Uterus (tissue), 4 donors: Measurements from ENCODE around the gene SMOC2. TPM values are rescaled to one million over a fixed set of nuclear protein-coding genes. Genes with fewer than 3 reads are reported as not detected.

Source experiments
- DNase-seq, 2 donors: peaks; one replicate each; pipeline ENCODE4 v3.0.0-alpha.2; 2019 to 2020
- H3K27ac ChIP-seq, 2 donors: fragments of 200-600 bp; sonication (generic); 1 replicate in 1 of 2; 2 replicates in 1 of 2; pipeline ENCODE4 v1.5.1; 2016 to 2018
- H3K27me3 ChIP-seq, 2 donors: fragments of 200-600 bp; sonication (generic); one replicate each; pipeline ENCODE4 v1.5.1; 2018 to 2019; ENCODE audit warnings: control low read depth in 1 of 2
- H3K36me3 ChIP-seq, 2 donors: fragments of 200-600 bp; sonication (generic); one replicate each; pipeline ENCODE4 v1.5.1; 2019; ENCODE audit warnings: control low read depth in 1 of 2
- H3K4me1 ChIP-seq, 2 donors: fragments of 200-600 bp; sonication (generic); one replicate each; pipeline ENCODE4 v1.5.1; 2018 to 2019; ENCODE audit warnings: control low read depth in 1 of 2
- H3K4me3 ChIP-seq, 2 donors: fragments of 200-600 bp; sonication (generic); 1 replicate in 1 of 2; 2 replicates in 1 of 2; pipeline ENCODE4 v1.5.1; 2018 to 2019; ENCODE audit warnings: mild to moderate bottlenecking in 1 of 2
- H3K9me3 ChIP-seq, 2 donors: fragments of 200-600 bp; sonication (generic); one replicate each; pipeline ENCODE4 v1.5.1; 2019; ENCODE audit warnings: control low read depth in 1 of 2
- POLR2A ChIP-seq, 2 donors: fragments of 450-650 bp; IDR thresholded peaks; one replicate each; pipeline ENCODE4 v1.6.1; 2016; ENCODE audit warnings: antibody characterized with exemption in 2 of 2, mild to moderate bottlenecking in 1 of 2, moderate library complexity in 1 of 2
- intact Hi-C: fragments of 100-400 bp; cut with DNase I; formaldehyde crosslinking; loops from one replicate; pipeline ENCODE4 v1.15.1; 2023; ENCODE audit warnings: low total_unique reads
- total RNA-seq, 4 donors: library from RNA; depleted of rRNA in 3 of 4; stranded (reverse); fragments of >200 nt in 3 of 4; gene quantifications; one replicate each; pipeline versions ENCODE4 v1.1.0 to v1.2.4, GENCODE V29; 2014 to 2023
- TF ChIP-seq, protein P1 (sequence below), 4 experiments: fragments of 200-600 bp in 2 of 4; fragments of 450-650 bp in 2 of 4; sonication (generic) in 2 of 4; IDR thresholded peaks; one replicate each; pipeline ENCODE4 v1.5.1; 2016 to 2019; ENCODE audit warnings: antibody characterized with exemption in 4 of 4, mild to moderate bottlenecking in 2 of 4, moderate library complexity in 1 of 4
- donor health status: DM: yes; HTN: yes; CAD: no.

SMOC2 gene
- total RNA-seq, 4 donors from 2014 or later, result 98.2 to 139 (median 121) TPM

GRCh38 chr6:168528474-168529095, 87.6 kb downstream of the SMOC2 start:
- Histone ChIP-seq H3K4me3 (no peak overlapping the region), H3K36me3 (no peaks in the 10 kb centered on the region), H3K9me3 (no peaks in the 10 kb centered on the region), H3K27ac (peak overlapping the region; percentile 81 to 86), H3K27me3 (no peaks in the 10 kb centered on the region), H3K4me1 (peaks cover 6 to 8% of the 10 kb centered on the region in 2 donors)
- TF ChIP-seq, protein P1, sequence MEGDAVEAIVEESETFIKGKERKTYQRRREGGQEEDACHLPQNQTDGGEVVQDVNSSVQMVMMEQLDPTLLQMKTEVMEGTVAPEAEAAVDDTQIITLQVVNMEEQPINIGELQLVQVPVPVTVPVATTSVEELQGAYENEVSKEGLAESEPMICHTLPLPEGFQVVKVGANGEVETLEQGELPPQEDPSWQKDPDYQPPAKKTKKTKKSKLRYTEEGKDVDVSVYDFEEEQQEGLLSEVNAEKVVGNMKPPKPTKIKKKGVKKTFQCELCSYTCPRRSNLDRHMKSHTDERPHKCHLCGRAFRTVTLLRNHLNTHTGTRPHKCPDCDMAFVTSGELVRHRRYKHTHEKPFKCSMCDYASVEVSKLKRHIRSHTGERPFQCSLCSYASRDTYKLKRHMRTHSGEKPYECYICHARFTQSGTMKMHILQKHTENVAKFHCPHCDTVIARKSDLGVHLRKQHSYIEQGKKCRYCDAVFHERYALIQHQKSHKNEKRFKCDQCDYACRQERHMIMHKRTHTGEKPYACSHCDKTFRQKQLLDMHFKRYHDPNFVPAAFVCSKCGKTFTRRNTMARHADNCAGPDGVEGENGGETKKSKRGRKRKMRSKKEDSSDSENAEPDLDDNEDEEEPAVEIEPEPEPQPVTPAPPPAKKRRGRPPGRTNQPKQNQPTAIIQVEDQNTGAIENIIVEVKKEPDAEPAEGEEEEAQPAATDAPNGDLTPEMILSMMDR (IDR thresholded peaks at IDR 0.05), result no peak
- TF ChIP-seq POLR2A (IDR thresholded peaks at IDR 0.05), result no peak
- no peak for DNase-seq
- intact Hi-C loops, result no loop called here

- TF ChIP-seq, protein P1 (IDR thresholded peaks at IDR 0.05), result no peak
- no peak for TF ChIP-seq POLR2A (IDR thresholded peaks at IDR 0.05)
- H3K4me3 ChIP-seq, result no peak overlapping the region
- intact Hi-C loops, result no loop called here
- no peaks in the 10 kb centered on the region for H3K36me3 ChIP-seq
- H3K9me3 ChIP-seq, result no peaks in the 10 kb centered on the region
- no peak for DNase-seq
- H3K4me1 ChIP-seq, result peaks cover 6 to 8% of the 10 kb centered on the region in 2 donors
- H3K27ac ChIP-seq, result peak overlapping the region; percentile 81 to 86
- no peaks in the 10 kb centered on the region for H3K27me3 ChIP-seq
Observed at GRCh38 chr6:168529214-168529613, 88.2 kb downstream of the SMOC2 start.

DNA sequence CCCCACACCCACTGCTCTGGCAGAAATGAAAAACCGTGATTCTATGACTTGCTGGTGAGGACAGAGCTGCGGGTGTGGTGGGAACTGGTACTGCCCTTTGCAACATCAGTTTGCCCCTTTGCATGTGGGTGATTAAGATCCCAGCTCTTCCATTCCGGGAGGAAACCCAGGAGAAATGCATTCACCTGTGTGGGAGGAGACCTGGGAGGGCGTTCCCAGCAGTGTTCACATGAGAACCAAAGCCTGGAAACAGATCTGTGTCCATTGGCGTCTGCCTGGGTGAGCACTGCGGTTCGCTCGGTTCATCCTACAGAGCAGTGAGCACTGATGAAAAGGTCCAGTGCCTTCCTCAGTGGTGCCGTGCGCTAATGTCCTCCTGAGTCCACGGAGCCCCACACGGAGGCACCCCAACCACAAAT, 89.7 kb downstream of the SMOC2 start:
- Histone ChIP-seq H3K27me3 (no peaks in the 10 kb centered on the region), H3K4me3 (no peak overlapping the region), H3K36me3 (no peaks in the 10 kb centered on the region), H3K27ac (no peak overlapping the region), H3K4me1 (peaks cover 6 to 8% of the 10 kb centered on the region in 2 donors), H3K9me3 (no peaks in the 10 kb centered on the region)
- TF ChIP-seq, protein P1 (IDR thresholded peaks at IDR 0.05), result no peak
- TF ChIP-seq POLR2A (IDR thresholded peaks at IDR 0.05), result no peak
- no peak for DNase-seq
- intact Hi-C loops, result loop anchor here (10.0 kb wide), 1 partner anchor 64 kb away; no protein-coding TSS in a partner anchor

GRCh38 chr6:168532070-168532469, 91.1 kb downstream of the SMOC2 start:
- peaks cover 6 to 8% of the 10 kb centered on the region in 2 donors for H3K4me1 ChIP-seq
- no peaks in the 10 kb centered on the region for H3K36me3 ChIP-seq
- no peak for TF ChIP-seq POLR2A (IDR thresholded peaks at IDR 0.05)
- TF ChIP-seq, protein P1 (IDR thresholded peaks at IDR 0.05), result no peak
- intact Hi-C loops, result loop anchor here (10.0 kb wide), 1 partner anchor 63 kb away; no protein-coding TSS in a partner anchor
- H3K4me3 ChIP-seq, result no peak overlapping the region
- no peak for DNase-seq
- no peak overlapping the region for H3K27ac ChIP-seq
- H3K27me3 ChIP-seq, result no peaks in the 10 kb centered on the region
- no peaks in the 10 kb centered on the region for H3K9me3 ChIP-seq

DNA sequence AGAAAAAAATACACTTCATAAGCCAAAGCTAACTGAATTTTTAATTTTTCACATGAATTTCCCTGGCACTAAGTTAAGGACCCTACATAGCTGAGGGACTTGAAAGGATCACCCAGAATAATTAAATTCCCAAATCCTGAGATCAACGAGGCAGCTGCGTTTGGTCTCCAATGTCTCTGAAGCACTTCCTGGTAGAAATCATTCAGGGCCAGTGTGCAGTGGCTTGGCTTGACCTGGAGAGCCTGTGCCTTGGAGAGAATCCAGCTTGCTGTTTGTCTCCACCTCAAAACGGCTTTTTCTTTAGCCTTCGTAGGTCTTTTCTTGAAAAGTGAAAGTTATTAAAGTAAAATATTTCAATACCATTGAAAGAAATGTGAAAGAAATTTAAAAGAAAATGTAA, 92.4 kb downstream of the SMOC2 start:
- Histone ChIP-seq H3K27me3 (no peaks in the 10 kb centered on the region), H3K36me3 (no peaks in the 10 kb centered on the region), H3K27ac (peak overlapping the region; percentile 10 to 52), H3K9me3 (no peaks in the 10 kb centered on the region), H3K4me1 (no peaks in the 10 kb centered on the region), H3K4me3 (no peak overlapping the region)
- no peak for DNase-seq
- TF ChIP-seq, protein P1 (IDR thresholded peaks at IDR 0.05), result no peak
- no peak for TF ChIP-seq POLR2A (IDR thresholded peaks at IDR 0.05)
- intact Hi-C loops, result loop anchor here (10.0 kb wide), 1 partner anchor 61 kb away; no protein-coding TSS in a partner anchor
